Cardiac muscle cell (in vitro differentiated cells and primary cell): ENCODE measurements around the gene PRICKLE2. TPM values are rescaled to one million over a fixed set of nuclear protein-coding genes. Genes with fewer than 3 reads are reported as not detected.

Experiments used
- DNase-seq, 2 donors: peaks; one replicate each; pipeline versions ENCODE4 v3.0.0 to v3.0.0-alpha.2; 2010 to 2017; ENCODE audit warnings: low read depth in 1 of 2, low spot score in 1 of 2
- H3K27ac ChIP-seq: fragments of 200-600 bp; sonication (generic); 2 replicates; pipeline ENCODE4 v1.5.1; 2016
- H3K27me3 ChIP-seq: fragments of 200-600 bp; sonication (generic); 2 replicates; pipeline ENCODE4 v1.6.0; 2016; ENCODE audit warnings: control low read depth
- H3K36me3 ChIP-seq: fragments of 200-600 bp; sonication (generic); 2 replicates; pipeline ENCODE4 v1.5.1; 2016; ENCODE audit warnings: control low read depth
- H3K4me1 ChIP-seq: fragments of 200-600 bp; sonication (generic); 2 replicates; pipeline ENCODE4 v1.8.1; 2017; ENCODE audit warnings: low read depth, mild to moderate bottlenecking, mixed run types
- H3K4me3 ChIP-seq: fragments of 200-600 bp; sonication (generic); 2 replicates; pipeline ENCODE4 v1.5.1; 2016; ENCODE audit warnings: mild to moderate bottlenecking
- H3K9me3 ChIP-seq: fragments of 200-600 bp; sonication (generic); 2 replicates; pipeline ENCODE4 v1.5.1; 2017; ENCODE audit warnings: low read depth, mild to moderate bottlenecking, control low read depth
- polyA plus RNA-seq: library from polyadenylated mRNA; unstranded; fragments of >200 nt; fragmentation: Nextera tagmentation; extraction: Ambion mirVana; gene quantifications from 2 replicates; pipeline ENCODE4 v1.2.1, GENCODE V29; 2016
- total RNA-seq: library from RNA; depleted of rRNA; stranded (reverse); fragments of >200 nt; gene quantifications from 2 replicates; pipeline ENCODE4 v1.2.3, GENCODE V29; 2016
- TF ChIP-seq, protein P1 (sequence below): IDR thresholded peaks from 2 replicates; pipeline ENCODE4 v1.5.1; 2012; ENCODE audit warnings: low read depth, mild to moderate bottlenecking, low read length

Gene PRICKLE2
- total and polyA plus RNA-seq, 2 experiments from 2014 or later: 4.3 to 11.7 TPM

DNA sequence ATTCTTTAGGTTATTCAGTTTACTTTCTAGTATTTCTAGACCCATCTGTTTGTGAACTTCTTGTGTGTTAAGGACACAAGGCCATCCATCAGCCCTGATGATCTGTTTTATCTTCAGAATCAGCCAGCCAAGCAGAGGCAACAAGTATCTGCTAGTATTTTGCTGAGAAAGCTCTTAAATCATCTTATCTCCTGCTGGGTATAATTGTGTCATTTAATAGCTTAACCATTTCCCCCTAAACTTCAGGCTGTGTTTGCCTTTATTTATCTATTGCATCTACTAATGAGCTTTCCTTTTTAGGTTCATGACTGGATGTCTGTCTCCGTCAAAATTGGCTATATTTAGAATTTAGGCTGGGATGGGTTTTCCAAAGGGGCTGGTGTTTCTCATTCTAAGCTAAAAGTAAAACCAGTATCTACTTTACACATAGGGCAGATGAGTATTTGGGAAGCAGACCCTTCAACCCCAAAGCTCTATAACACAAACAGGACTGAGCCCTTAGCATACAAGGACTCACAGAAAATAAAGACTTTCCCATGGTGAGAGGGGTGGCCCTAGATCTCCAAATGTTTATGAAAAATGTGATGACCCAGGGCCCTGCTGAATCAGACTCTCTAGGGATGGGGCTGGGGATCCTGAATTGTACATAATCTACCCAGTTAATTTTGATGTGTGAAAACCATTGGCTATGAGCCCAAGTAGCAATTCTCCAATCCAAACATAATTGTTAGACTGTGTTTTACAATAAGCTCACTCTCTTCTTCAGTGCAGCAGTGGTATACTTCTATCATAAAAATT is 136.7 kb downstream of the PRICKLE2 start:
- Histone ChIP-seq H3K4me1 (peaks cover 16% of the 10 kb centered on the region), H3K27ac (peak overlapping the region; percentile 53), H3K9me3 (no peaks in the 10 kb centered on the region), H3K36me3 (no peaks in the 10 kb centered on the region), H3K27me3 (no peaks in the 10 kb centered on the region), H3K4me3 (no peak overlapping the region)
- DNase-seq: peak in 1 of 2 donors; percentile 16
- TF ChIP-seq, protein P1, sequence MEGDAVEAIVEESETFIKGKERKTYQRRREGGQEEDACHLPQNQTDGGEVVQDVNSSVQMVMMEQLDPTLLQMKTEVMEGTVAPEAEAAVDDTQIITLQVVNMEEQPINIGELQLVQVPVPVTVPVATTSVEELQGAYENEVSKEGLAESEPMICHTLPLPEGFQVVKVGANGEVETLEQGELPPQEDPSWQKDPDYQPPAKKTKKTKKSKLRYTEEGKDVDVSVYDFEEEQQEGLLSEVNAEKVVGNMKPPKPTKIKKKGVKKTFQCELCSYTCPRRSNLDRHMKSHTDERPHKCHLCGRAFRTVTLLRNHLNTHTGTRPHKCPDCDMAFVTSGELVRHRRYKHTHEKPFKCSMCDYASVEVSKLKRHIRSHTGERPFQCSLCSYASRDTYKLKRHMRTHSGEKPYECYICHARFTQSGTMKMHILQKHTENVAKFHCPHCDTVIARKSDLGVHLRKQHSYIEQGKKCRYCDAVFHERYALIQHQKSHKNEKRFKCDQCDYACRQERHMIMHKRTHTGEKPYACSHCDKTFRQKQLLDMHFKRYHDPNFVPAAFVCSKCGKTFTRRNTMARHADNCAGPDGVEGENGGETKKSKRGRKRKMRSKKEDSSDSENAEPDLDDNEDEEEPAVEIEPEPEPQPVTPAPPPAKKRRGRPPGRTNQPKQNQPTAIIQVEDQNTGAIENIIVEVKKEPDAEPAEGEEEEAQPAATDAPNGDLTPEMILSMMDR: no peak

GRCh38 chr3:64086479-64087252 is 138.6 kb downstream of the PRICKLE2 start:
- TF ChIP-seq, protein P1: no peak
- peaks cover 13% of the 10 kb centered on the region for H3K4me1 ChIP-seq
- H3K9me3 ChIP-seq: no peaks in the 10 kb centered on the region
- H3K27me3 ChIP-seq: no peaks in the 10 kb centered on the region
- H3K27ac ChIP-seq: no peak overlapping the region
- no peak for DNase-seq
- no peaks in the 10 kb centered on the region for H3K36me3 ChIP-seq
- no peak overlapping the region for H3K4me3 ChIP-seq

GRCh38 chr3:64084640-64085039 is 140.6 kb downstream of the PRICKLE2 start:
- peak in 1 of 2 donors; percentile 28 for DNase-seq
- Histone ChIP-seq H3K4me3 (no peak overlapping the region), H3K36me3 (no peaks in the 10 kb centered on the region), H3K4me1 (peaks cover 13% of the 10 kb centered on the region), H3K9me3 (no peaks in the 10 kb centered on the region), H3K27me3 (no peaks in the 10 kb centered on the region), H3K27ac (no peak overlapping the region)
- TF ChIP-seq, protein P1: no peak

DNA sequence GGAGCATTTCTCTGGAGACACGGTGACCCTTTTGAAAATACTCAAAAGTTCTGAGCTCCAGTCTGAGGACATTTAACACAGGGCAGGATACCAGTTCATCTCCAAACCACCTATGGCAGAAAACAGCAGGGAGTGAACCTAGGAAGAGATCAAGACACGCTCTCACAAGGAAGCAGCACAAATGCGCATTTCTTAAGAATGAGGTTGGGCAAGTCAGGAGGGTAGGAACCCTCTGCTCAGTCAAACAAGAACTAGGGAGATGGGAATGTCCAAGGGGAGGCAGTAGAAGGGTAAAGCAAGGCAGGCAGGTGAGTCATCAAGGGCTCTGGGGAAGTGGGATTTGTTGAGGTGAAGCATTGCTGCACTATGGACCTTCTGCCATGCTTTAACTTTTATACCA is 141.7 kb downstream of the PRICKLE2 start:
- H3K36me3 ChIP-seq: no peaks in the 10 kb centered on the region
- no peak overlapping the region for H3K27ac ChIP-seq

GRCh38 chr3:64082961-64083541 is 142.2 kb downstream of the PRICKLE2 start:
- H3K9me3 ChIP-seq: no peaks in the 10 kb centered on the region
- H3K36me3 ChIP-seq: no peaks in the 10 kb centered on the region
- H3K27ac ChIP-seq: no peak overlapping the region
- peak in 1 of 2 donors; percentile 27 for DNase-seq
- H3K4me1 ChIP-seq: peaks cover under 1% of the 10 kb centered on the region
- H3K27me3 ChIP-seq: no peaks in the 10 kb centered on the region
- H3K4me3 ChIP-seq: no peak overlapping the region
- TF ChIP-seq, protein P1: no peak

More for the DNA sequence above, 141.7 kb downstream of the PRICKLE2 start:
- H3K9me3 ChIP-seq: no peaks in the 10 kb centered on the region
- no peak for DNase-seq
- no peaks in the 10 kb centered on the region for H3K27me3 ChIP-seq
- TF ChIP-seq, protein P1: no peak
- H3K4me3 ChIP-seq: no peak overlapping the region
- H3K4me1 ChIP-seq: peaks cover 5% of the 10 kb centered on the region
